K562 (cell line): ENCODE data around the gene CNTF. TPM values are rescaled to one million over a fixed set of nuclear protein-coding genes. Genes with fewer than 3 reads are reported as not detected.

Source experiments
- ARNT ChIP-seq, 2 experiments: fragments of 450-650 bp; IDR thresholded peaks; 2 replicates each; pipeline ENCODE4 v1.6.1; 2016; ENCODE audit warnings: mild to moderate bottlenecking in 1 of 2
- CBX2 ChIP-seq: fragments of 200-600 bp; sonication (generic); IDR thresholded peaks from one replicate; pipeline ENCODE4 v1.6.1; 2012; ENCODE audit warnings: mild to moderate bottlenecking, low read length, inconsistent platforms; ENCODE audit not compliant: insufficient read depth, poor library complexity, severe bottlenecking
- CC2D1A ChIP-seq: fragments of 450-650 bp; IDR thresholded peaks from 2 replicates; pipeline ENCODE4 v1.6.1; 2017; ENCODE audit warnings: mild to moderate bottlenecking
- FOXK1 ChIP-seq: sonication (generic); formaldehyde crosslinking; IDR thresholded peaks from 2 replicates; pipeline ENCODE4 v1.8.0; 2022; ENCODE audit warnings: missing genetic modification reagents, mild to moderate bottlenecking, borderline replicate concordance
- IFI16 ChIP-seq: fragments of 250-450 bp; sonication (Bioruptor Pico); IDR thresholded peaks from 2 replicates; pipeline ENCODE4 v2.1.2; 2022; ENCODE audit warnings: mild to moderate bottlenecking, inconsistent platforms
- JUNB ChIP-seq: fragments of 450-650 bp; formaldehyde crosslinking; conservative IDR thresholded peaks from 2 replicates; pipeline ENCODE4 v1.4.0; 2020; ENCODE audit warnings: mild to moderate bottlenecking
- MTA1 ChIP-seq: fragments of 450-650 bp; IDR thresholded peaks from 2 replicates; pipeline ENCODE4 v1.6.1; 2017; ENCODE audit warnings: borderline replicate concordance
- NCOA4 ChIP-seq: fragments of 450-650 bp; IDR thresholded peaks from 2 replicates; pipeline ENCODE4 v1.6.1; 2018; ENCODE audit warnings: mild to moderate bottlenecking; ENCODE audit not compliant: partially characterized antibody
- OTX1 ChIP-seq: fragments of 450-650 bp; formaldehyde crosslinking; IDR thresholded peaks from 2 replicates; pipeline ENCODE4 v1.4.0; 2022; ENCODE audit warnings: mild to moderate bottlenecking
- PML ChIP-seq: IDR thresholded peaks from 2 replicates; pipeline ENCODE4 v1.6.1; 2012; ENCODE audit warnings: low read length, inconsistent platforms
- RAD51 ChIP-seq: fragments of 450-650 bp; IDR thresholded peaks from 2 replicates; pipeline ENCODE4 v1.7.1; 2016; ENCODE audit warnings: low read depth, mild to moderate bottlenecking, borderline replicate concordance
- RNF2 ChIP-seq: sonication (generic); IDR thresholded peaks from 2 replicates; pipeline ENCODE4 v1.6.1; 2016
- TRIM24 ChIP-seq, 2 experiments: fragments of 450-650 bp; IDR thresholded peaks; 2 replicates each; pipeline ENCODE4 v1.6.1; 2016
- XRCC4 ChIP-seq: IDR thresholded peaks from one replicate; pipeline ENCODE4 v1.6.1; 2011; ENCODE audit not compliant: insufficient read depth, insufficient read length; ENCODE audit errors: extremely low read depth
- ZNF146 ChIP-seq: IDR thresholded peaks from one replicate; pipeline ENCODE4 v1.6.1; 2018; ENCODE audit warnings: missing compliant biosample characterization; ENCODE audit not compliant: unreplicated experiment
- ZNF785 ChIP-seq: fragments of 250-450 bp; sonication (Bioruptor Pico); IDR thresholded peaks from 2 replicates; pipeline ENCODE4 v1.4.0; 2020; ENCODE audit warnings: mild to moderate bottlenecking
- ZSCAN32 ChIP-seq: fragments of 450-650 bp; formaldehyde crosslinking; IDR thresholded peaks from 2 replicates; pipeline ENCODE4 v1.4.0; 2020; ENCODE audit warnings: mild to moderate bottlenecking, moderate library complexity
- polyA plus RNA-seq, 8 experiments: library from polyadenylated mRNA; depleted of rRNA in 4 of 8; stranded (reverse) in 5 of 8; unstranded in 3 of 8; fragments of >200 nt; fragmentation: Nextera tagmentation in 2 of 8; fragmentation: Illumina TruSeq in 1 of 8; extraction: Ambion mirVana in 2 of 8; extraction: Trizol in 1 of 8; gene quantifications; 2 replicates each; pipeline versions ENCODE4 v1.2.1 to v1.2.3, GENCODE V29; 2011 to 2014; ENCODE audit warnings: inconsistent platforms in 1 of 8, missing spikeins in 1 of 8
- total RNA-seq, 7 experiments: library from RNA; depleted of rRNA in 6 of 7; stranded (reverse); fragments of >200 nt in 6 of 7; fragmentation: Illumina TruSeq in 2 of 7; extraction: Trizol in 2 of 7; gene quantifications; 2 replicates each; pipeline versions ENCODE4 v1.2.1 to v1.2.3, GENCODE V29; 2011 to 2021; ENCODE audit warnings: low replicate concordance in 1 of 7
- TF ChIP-seq, protein P1 (sequence below): sonication (generic); formaldehyde crosslinking; IDR thresholded peaks from 2 replicates; pipeline ENCODE4 v1.8.0; 2022; ENCODE audit warnings: mild to moderate bottlenecking, missing genetic modification reagents
- TF ChIP-seq, protein P2 (sequence below): fragments of 250-450 bp; sonication (Bioruptor Pico); IDR thresholded peaks from 2 replicates; pipeline ENCODE4 v1.5.0; 2021
- TF ChIP-seq, protein P3 (sequence below): sonication (generic); formaldehyde crosslinking; IDR thresholded peaks from 2 replicates; pipeline ENCODE4 v1.8.1; 2022; ENCODE audit warnings: missing genetic modification reagents
- TF ChIP-seq, protein P4 (sequence below): fragments of 450-650 bp; IDR thresholded peaks from 2 replicates; pipeline ENCODE4 v1.6.1; 2018; ENCODE audit warnings: mild to moderate bottlenecking, low read depth; ENCODE audit not compliant: partially characterized antibody
- TF ChIP-seq, protein P5 (sequence below): sonication (generic); formaldehyde crosslinking; IDR thresholded peaks from 2 replicates; pipeline ENCODE4 v1.8.1; 2023; ENCODE audit warnings: mild to moderate bottlenecking, missing genetic modification reagents

CNTF gene
- total and polyA plus RNA-seq, 9 of the 15 experiments (the other 6 are each of a cell fraction or from before 2014, with no cell fraction given): 0.17 to 5.0 (median 2.3) TPM

DNA sequence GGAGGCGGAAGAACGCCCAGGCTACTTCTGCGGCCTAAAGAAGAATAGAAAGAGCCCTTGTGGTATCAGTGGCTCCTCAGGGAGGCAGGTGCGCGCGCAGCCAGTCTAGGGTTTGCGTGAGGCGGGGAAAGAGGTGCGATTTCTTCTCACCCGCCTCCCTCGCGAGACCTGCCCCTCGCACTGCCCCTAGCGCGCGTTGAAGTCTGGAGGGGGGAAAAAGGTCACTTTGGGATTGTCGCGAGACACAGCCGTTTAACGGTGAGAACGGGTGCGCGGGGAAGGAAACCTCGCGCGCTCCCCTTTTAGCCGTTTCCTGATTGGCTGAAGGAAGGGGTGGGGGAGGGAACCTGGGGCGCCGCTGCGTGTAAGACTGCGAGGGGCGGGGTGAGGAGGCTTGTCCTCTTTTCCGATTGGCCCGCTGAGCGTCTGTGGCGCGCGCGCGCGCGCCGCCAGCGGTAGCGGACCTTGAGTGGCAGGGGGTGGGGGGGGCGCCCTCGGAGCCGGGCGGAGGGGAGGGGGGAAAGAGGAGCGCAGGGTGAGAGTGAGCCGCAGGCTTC, 43.8 kb upstream of the CNTF start, which contains the start of gene ZFP91 (continued):
- TF ChIP-seq, protein P1, sequence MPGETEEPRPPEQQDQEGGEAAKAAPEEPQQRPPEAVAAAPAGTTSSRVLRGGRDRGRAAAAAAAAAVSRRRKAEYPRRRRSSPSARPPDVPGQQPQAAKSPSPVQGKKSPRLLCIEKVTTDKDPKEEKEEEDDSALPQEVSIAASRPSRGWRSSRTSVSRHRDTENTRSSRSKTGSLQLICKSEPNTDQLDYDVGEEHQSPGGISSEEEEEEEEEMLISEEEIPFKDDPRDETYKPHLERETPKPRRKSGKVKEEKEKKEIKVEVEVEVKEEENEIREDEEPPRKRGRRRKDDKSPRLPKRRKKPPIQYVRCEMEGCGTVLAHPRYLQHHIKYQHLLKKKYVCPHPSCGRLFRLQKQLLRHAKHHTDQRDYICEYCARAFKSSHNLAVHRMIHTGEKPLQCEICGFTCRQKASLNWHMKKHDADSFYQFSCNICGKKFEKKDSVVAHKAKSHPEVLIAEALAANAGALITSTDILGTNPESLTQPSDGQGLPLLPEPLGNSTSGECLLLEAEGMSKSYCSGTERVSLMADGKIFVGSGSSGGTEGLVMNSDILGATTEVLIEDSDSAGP (CRISPR knock-in tag): no peak
- TF ChIP-seq, protein P2, sequence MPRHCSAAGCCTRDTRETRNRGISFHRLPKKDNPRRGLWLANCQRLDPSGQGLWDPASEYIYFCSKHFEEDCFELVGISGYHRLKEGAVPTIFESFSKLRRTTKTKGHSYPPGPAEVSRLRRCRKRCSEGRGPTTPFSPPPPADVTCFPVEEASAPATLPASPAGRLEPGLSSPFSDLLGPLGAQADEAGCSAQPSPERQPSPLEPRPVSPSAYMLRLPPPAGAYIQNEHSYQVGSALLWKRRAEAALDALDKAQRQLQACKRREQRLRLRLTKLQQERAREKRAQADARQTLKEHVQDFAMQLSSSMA (CRISPR knock-in tag): no peak
- no peak for TF ChIP-seq TRIM24 (IDR thresholded peaks at IDR 0.05)
- TF ChIP-seq, protein P3, sequence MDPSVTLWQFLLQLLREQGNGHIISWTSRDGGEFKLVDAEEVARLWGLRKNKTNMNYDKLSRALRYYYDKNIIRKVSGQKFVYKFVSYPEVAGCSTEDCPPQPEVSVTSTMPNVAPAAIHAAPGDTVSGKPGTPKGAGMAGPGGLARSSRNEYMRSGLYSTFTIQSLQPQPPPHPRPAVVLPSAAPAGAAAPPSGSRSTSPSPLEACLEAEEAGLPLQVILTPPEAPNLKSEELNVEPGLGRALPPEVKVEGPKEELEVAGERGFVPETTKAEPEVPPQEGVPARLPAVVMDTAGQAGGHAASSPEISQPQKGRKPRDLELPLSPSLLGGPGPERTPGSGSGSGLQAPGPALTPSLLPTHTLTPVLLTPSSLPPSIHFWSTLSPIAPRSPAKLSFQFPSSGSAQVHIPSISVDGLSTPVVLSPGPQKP (CRISPR knock-in tag): no peak
- TF ChIP-seq, protein P4, sequence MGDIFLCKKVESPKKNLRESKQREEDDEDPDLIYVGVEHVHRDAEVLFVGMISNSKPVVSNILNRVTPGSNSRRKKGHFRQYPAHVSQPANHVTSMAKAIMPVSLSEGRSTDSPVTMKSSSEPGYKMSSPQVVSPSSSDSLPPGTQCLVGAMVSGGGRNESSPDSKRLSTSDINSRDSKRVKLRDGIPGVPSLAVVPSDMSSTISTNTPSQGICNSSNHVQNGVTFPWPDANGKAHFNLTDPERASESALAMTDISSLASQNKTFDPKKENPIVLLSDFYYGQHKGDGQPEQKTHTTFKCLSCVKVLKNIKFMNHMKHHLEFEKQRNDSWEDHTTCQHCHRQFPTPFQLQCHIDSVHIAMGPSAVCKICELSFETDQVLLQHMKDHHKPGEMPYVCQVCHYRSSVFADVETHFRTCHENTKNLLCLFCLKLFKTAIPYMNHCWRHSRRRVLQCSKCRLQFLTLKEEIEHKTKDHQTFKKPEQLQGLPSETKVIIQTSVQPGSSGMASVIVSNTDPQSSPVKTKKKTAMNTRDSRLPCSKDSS: no peak
- peak; percentile 84 for TF ChIP-seq OTX1 (CRISPR knock-in tag)
- no peak for TF ChIP-seq IFI16
- TF ChIP-seq CC2D1A: peak; percentile 87
- TF ChIP-seq ZNF146 (CRISPR knock-in tag): no peak
- TF ChIP-seq RNF2: no peak
- TF ChIP-seq PML: 0 out of 2 replicates have a peak, but pooled peaks have one; percentile 2
- TF ChIP-seq, protein P5, sequence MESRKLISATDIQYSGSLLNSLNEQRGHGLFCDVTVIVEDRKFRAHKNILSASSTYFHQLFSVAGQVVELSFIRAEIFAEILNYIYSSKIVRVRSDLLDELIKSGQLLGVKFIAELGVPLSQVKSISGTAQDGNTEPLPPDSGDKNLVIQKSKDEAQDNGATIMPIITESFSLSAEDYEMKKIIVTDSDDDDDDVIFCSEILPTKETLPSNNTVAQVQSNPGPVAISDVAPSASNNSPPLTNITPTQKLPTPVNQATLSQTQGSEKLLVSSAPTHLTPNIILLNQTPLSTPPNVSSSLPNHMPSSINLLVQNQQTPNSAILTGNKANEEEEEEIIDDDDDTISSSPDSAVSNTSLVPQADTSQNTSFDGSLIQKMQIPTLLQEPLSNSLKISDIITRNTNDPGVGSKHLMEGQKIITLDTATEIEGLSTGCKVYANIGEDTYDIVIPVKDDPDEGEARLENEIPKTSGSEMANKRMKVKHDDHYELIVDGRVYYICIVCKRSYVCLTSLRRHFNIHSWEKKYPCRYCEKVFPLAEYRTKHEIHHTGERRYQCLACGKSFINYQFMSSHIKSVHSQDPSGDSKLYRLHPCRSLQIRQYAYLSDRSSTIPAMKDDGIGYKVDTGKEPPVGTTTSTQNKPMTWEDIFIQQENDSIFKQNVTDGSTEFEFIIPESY (CRISPR knock-in tag): no peak
- no peak for TF ChIP-seq CBX2
- no peak for TF ChIP-seq RAD51
- no peak for TF ChIP-seq MTA1
- no peak for TF ChIP-seq XRCC4
- no peak for TF ChIP-seq JUNB (CRISPR knock-in tag)
- no peak for TF ChIP-seq ZNF785 (CRISPR knock-in tag)
- TF ChIP-seq FOXK1 (CRISPR knock-in tag): no peak
- no peak for TF ChIP-seq ARNT (IDR thresholded peaks at IDR 0.05)
- no peak for TF ChIP-seq NCOA4
- TF ChIP-seq ZSCAN32: 0 out of 2 replicates have a peak, but pooled peaks have one; percentile 48
